ENCODE measurements around the gene VPS13C. TPM values are rescaled to one million over a fixed set of nuclear protein-coding genes. Genes with fewer than 3 reads are reported as not detected.
A peak's percentile ranks its signal among the peaks of the same experiment; 100 is the strongest.

Gene VPS13C
- total RNA-seq, 6 experiments from 2014 or later: 21.0 to 29.8 (median 22.6) TPM

GRCh38 chr15:62099094-62099601 lies 38.9 kb upstream of the VPS13C start:
- no peaks in the 10 kb centered on the region for H3K36me3 Mint-ChIP-seq (ENCODE audit: low read depth)
- H3K4me3 Mint-ChIP-seq: peak overlapping the region; percentile 81
- H3K27ac Mint-ChIP-seq: peak overlapping the region; percentile 87
- H3K9me3 Mint-ChIP-seq: no peaks in the 10 kb centered on the region
- peak; percentile 84 for DNase-seq
- peaks cover 20% of the 10 kb centered on the region for H3K4me1 Mint-ChIP-seq (ENCODE audit: low read depth)
- H3K27me3 Mint-ChIP-seq (ENCODE audit: insufficient read depth): peaks cover 5% of the 10 kb centered on the region
- TF ChIP-seq CTCF (IDR thresholded peaks at IDR 0.05): no peak

GRCh38 chr15:62094388-62094787 lies 34.1 kb upstream of the VPS13C start:
- Mint-ChIP-seq H3K4me1 (ENCODE audit: low read depth) (peaks cover 16% of the 10 kb centered on the region), H3K9me3 (no peaks in the 10 kb centered on the region), H3K4me3 (no peak overlapping the region), H3K27ac (no peak overlapping the region), H3K27me3 (ENCODE audit: insufficient read depth) (peaks cover 6% of the 10 kb centered on the region), H3K36me3 (ENCODE audit: low read depth) (no peaks in the 10 kb centered on the region)
- DNase-seq: no peak
- no peak for TF ChIP-seq CTCF (IDR thresholded peaks at IDR 0.05)

DNA sequence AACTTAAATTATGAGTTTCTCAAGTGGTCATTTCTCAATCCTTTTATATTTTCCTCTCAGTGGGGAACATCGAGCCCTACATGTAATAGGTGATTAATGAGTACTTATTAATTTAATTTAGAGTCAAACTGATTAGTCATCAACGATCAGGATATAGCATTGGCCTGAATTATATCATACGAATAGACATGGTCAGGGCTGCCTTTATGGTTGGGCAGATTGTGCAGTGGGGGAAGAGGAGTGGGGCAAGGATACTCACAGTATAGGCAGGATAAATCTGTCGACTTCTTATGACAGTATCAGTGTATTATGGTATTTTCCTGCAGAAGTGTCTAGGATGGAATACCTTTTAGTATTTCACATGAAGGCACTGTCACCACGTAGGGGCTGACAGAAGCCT lies 33.6 kb upstream of the VPS13C start:
- Mint-ChIP-seq H3K9me3 (no peaks in the 10 kb centered on the region), H3K4me3 (no peak overlapping the region), H3K4me1 (ENCODE audit: low read depth) (peaks cover 10% of the 10 kb centered on the region), H3K27ac (no peak overlapping the region), H3K36me3 (ENCODE audit: low read depth) (no peaks in the 10 kb centered on the region), H3K27me3 (ENCODE audit: insufficient read depth) (peaks cover 6% of the 10 kb centered on the region)
- no peak for DNase-seq
- no peak for TF ChIP-seq CTCF (IDR thresholded peaks at IDR 0.05)

- Mint-ChIP-seq H3K27ac (no peak overlapping the region), H3K9me3 (no peaks in the 10 kb centered on the region), H3K27me3 (ENCODE audit: insufficient read depth) (peaks cover 6% of the 10 kb centered on the region), H3K36me3 (ENCODE audit: low read depth) (no peaks in the 10 kb centered on the region), H3K4me1 (ENCODE audit: low read depth) (peaks cover 7% of the 10 kb centered on the region; the same call in 1 of the 2 replicates), H3K4me3 (no peak overlapping the region)
- TF ChIP-seq CTCF (IDR thresholded peaks at IDR 0.05): no peak
- DNase-seq: no peak
Observed at GRCh38 chr15:62090988-62091387, 30.7 kb upstream of the VPS13C start.

GRCh38 chr15:62089616-62090015 lies 29.4 kb upstream of the VPS13C start:
- H3K4me3 Mint-ChIP-seq: no peak overlapping the region
- peaks cover 6% of the 10 kb centered on the region for H3K27me3 Mint-ChIP-seq (ENCODE audit: insufficient read depth)
- no peak for DNase-seq
- TF ChIP-seq CTCF (IDR thresholded peaks at IDR 0.05): no peak
- no peak overlapping the region for H3K27ac Mint-ChIP-seq
- peaks cover 7% of the 10 kb centered on the region; the same call in 1 of the 2 replicates for H3K4me1 Mint-ChIP-seq (ENCODE audit: low read depth)
- no peaks in the 10 kb centered on the region for H3K9me3 Mint-ChIP-seq
- H3K36me3 Mint-ChIP-seq (ENCODE audit: low read depth): no peaks in the 10 kb centered on the region

GRCh38 chr15:62088353-62088693 lies 28.1 kb upstream of the VPS13C start:
- DNase-seq: no peak
- H3K27ac Mint-ChIP-seq: no peak overlapping the region
- TF ChIP-seq CTCF (IDR thresholded peaks at IDR 0.05): no peak
- no peaks in the 10 kb centered on the region for H3K36me3 Mint-ChIP-seq (ENCODE audit: low read depth)
- no peak overlapping the region for H3K4me3 Mint-ChIP-seq
- H3K4me1 Mint-ChIP-seq (ENCODE audit: low read depth): peaks cover 7% of the 10 kb centered on the region; the same call in 1 of the 2 replicates
- no peaks in the 10 kb centered on the region for H3K9me3 Mint-ChIP-seq
- H3K27me3 Mint-ChIP-seq (ENCODE audit: insufficient read depth): peaks cover 7% of the 10 kb centered on the region
